Measurements from ENCODE around the gene SLMAP.
A peak's percentile ranks its signal among the peaks of the same experiment; 100 is the strongest.

SLMAP gene

GRCh38 chr3:57919987-57920386 is 163.9 kb downstream of the SLMAP start:
- in situ Hi-C loops (cut with MboI; ENCODE audit: low pct_unique_long_range_greater_than_20kb, low sequenced_read_pairs), result no loop called here
- DNase-seq, result peak; percentile 36

GRCh38 chr3:57923101-57923500 is 167.0 kb downstream of the SLMAP start:
- no peak for DNase-seq
- in situ Hi-C loops (cut with MboI; ENCODE audit: low pct_unique_long_range_greater_than_20kb, low sequenced_read_pairs), result no loop called here

GRCh38 chr3:57923752-57924151 is 167.6 kb downstream of the SLMAP start:
- in situ Hi-C loops (cut with MboI; ENCODE audit: low pct_unique_long_range_greater_than_20kb, low sequenced_read_pairs), result no loop called here

GRCh38 chr3:57927166-57927565 is 171.1 kb downstream of the SLMAP start:
- no peak for DNase-seq
- in situ Hi-C loops (cut with MboI; ENCODE audit: low pct_unique_long_range_greater_than_20kb, low sequenced_read_pairs), result no loop called here

More at GRCh38 chr3:57923752-57924151, 167.6 kb downstream of the SLMAP start:
- DNase-seq, result no peak

GRCh38 chr3:57927916-57928315 is 171.8 kb downstream of the SLMAP start:
- in situ Hi-C loops (cut with MboI; ENCODE audit: low pct_unique_long_range_greater_than_20kb, low sequenced_read_pairs), result no loop called here
- DNase-seq, result no peak

DNA sequence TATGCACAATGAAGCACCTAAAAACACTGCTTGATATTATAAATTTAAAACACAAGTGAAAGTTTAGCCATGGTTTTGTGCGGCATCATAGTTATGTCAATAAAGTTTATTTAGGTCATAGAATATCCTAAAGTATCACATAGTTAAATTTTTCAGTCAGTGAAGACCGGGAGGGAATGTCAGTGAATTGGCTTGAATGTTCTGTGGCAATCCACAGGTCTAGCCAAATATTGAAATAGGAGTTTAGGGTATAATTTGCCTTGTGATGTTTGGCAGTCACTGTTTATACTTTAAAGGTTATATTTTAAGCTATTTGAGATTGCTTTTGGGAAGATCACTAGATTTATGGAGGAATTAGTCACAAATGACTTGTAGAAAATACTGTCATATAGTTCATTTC is 172.4 kb downstream of the SLMAP start:
- DNase-seq, result no peak
- in situ Hi-C loops (cut with MboI; ENCODE audit: low pct_unique_long_range_greater_than_20kb, low sequenced_read_pairs), result no loop called here

DNA sequence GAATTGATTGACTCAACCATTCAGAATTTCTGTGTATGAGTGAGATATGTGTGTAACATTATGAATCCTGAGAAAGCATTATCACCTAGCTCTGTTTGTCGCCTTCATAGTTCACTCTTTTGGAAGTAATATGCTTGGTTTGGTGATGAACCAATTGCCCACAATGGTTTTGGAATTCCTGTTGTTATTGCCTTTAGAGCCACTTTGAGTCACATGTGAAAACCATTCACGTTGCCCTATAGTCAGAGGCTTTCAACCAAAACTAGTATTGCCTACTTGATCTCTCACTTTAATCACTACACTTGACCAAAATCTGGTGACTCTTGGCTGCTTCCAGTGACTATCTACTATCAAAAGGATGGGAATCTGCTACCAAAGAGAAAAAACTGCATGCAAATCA is 173.9 kb downstream of the SLMAP start:
- in situ Hi-C loops (cut with MboI; ENCODE audit: low pct_unique_long_range_greater_than_20kb, low sequenced_read_pairs), result no loop called here
- DNase-seq, result no peak

DNA sequence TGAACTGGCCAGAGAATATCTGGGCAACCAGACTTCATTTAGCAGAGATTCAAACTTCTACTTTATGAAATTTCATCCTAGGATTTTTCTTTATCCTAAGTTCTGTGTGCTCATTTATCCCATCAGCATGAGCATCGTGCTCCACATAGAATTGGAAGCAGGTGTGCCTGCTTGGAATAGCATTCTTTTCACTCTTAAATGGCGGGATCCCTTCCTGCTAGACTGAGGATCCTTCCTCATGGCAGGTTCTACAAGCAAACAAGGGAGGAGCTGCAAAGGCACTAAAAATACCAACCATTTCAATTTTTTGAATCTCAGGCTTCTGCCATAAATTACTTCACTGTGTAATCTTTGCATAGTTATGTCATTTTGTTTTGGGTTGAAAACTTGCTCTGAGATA is 177.5 kb downstream of the SLMAP start:
- no peak for DNase-seq
- in situ Hi-C loops (cut with MboI; ENCODE audit: low pct_unique_long_range_greater_than_20kb, low sequenced_read_pairs), result no loop called here

DNA sequence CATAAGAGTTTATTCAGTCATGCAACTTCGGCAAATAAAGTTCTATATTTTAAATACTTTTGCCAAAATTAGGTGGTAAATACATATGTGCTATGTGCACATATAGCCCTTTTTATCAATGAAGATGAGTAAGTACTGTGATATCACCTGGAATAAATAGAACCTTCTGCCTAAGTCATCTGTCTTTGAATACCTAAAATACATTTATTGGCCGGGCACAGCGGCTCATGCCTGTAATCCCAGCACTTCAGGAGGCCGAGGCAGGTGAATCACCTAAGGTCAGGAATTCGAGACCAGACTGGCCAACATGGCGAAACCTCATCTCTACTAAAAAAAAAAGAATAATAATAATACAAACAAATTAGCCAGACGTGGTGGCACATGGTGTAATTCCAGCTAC is 178.3 kb downstream of the SLMAP start:
- in situ Hi-C loops (cut with MboI; ENCODE audit: low pct_unique_long_range_greater_than_20kb, low sequenced_read_pairs), result no loop called here
- DNase-seq, result no peak

DNA sequence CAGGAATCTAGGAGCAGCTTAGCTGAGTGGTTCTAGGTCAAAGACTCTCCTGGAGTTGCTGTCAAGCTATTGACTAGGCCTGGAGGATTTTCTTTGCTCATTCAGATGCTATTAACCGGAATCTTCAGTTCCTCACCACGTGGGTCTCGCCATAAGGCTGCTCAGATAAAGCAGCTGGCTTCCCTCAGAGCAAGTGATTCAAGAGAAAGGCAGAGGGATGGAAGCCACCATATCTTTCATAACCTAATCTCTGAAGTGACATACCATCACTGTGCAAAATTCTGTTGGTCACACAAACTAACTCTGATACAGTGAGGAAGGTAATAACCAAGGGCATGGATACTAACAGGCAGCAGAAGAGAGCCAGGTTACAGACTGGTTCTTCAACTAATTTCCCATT is 179.4 kb downstream of the SLMAP start:
- in situ Hi-C loops (cut with MboI; ENCODE audit: low pct_unique_long_range_greater_than_20kb, low sequenced_read_pairs), result no loop called here
- DNase-seq, result no peak

DNA sequence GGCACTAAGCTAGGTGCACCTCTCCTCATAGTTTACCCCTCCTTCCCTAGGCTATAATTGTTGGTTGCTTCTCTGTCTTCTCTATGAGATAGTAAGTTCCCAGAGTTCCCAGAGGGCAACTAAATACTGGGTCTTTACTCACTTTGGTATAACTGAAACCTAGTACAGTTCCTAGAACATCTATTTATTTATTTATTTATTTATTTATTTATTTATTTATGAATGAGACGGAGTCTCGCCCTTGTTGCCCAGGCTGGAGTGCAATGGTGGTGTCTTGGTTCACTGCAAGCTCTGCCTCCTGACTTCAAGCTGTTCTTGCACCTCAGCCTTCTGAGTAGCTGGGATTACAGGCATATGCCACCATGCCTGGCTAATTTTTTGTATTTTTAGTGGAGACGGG is 181.0 kb downstream of the SLMAP start:
- in situ Hi-C loops (cut with MboI; ENCODE audit: low pct_unique_long_range_greater_than_20kb, low sequenced_read_pairs), result no loop called here
- DNase-seq, result no peak

DNA sequence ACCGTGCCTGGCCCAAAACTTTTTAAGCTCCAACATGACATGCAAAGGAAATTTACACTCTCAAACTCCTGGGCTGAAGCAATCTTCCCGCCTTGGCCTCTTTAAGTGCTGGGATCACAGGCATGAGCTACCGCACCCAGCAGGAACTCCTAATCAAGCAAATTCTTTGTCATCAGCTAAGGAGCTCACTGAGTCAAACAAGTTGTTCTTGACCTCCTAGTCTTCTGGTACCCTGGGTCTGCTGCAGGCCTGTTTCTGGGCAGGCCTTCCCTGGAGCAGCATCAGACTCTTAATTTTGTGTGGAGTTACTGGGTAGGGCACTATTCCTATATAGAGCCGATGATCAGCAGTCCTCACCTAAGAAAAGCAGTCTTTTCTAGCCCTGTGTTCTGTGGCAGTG is 183.7 kb downstream of the SLMAP start:
- no peak for DNase-seq
- in situ Hi-C loops (cut with MboI; ENCODE audit: low pct_unique_long_range_greater_than_20kb, low sequenced_read_pairs), result no loop called here

- no peak for DNase-seq
- in situ Hi-C loops (cut with MboI; ENCODE audit: low pct_unique_long_range_greater_than_20kb, low sequenced_read_pairs), result no loop called here
Observed at GRCh38 chr3:57942388-57942787, 186.3 kb downstream of the SLMAP start.

GRCh38 chr3:57942872-57943283 is 186.8 kb downstream of the SLMAP start:
- DNase-seq, result no peak
- in situ Hi-C loops (cut with MboI; ENCODE audit: low pct_unique_long_range_greater_than_20kb, low sequenced_read_pairs), result no loop called here

DNA sequence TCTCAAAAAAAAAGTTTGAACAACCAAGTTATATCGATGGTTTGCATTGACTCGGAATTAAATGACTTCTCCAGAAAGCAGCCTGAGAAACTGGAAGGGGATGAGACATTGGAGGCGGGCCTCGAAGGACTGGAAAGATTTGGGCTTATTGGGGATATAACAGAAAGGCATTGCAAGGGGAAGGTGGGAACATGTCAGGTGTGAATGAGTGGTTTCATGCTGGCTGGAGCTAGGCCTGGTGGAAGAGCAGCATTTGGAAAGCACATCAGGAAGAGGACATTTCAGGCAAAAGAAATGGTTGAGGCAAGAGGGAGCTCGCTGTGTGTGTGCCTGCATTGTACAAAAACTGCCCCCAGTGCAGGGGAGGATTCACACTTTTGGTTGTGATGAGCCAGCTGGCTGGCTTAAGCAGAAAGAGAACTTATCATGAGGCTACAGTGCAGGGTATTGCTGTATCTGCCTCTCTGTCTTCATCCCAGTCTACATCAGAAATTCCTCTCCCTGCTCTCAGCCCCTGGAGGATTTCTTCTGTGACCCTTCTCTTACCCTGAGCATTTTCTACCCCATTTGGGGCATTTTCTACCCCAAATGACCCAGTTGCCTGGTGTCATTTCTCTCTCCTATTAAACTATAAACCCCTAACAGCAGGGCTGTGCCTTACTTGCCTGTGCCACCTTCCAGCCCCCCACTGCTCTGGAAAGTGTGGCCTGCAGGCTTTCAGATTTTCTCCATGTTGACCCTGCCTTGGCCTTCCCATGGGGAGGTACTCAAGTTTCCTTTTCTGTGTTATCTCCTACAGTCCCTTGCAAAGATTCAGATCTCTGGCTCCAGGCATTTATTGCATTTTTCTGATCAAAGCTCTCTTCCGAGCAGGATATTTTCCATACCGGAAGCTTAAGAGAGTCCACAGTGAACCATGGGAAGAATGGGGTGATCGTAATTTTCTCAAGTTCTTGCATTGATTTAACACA is 187.7 kb downstream of the SLMAP start:
- DNase-seq, result no peak
- in situ Hi-C loops (cut with MboI; ENCODE audit: low pct_unique_long_range_greater_than_20kb, low sequenced_read_pairs), result no loop called here

GRCh38 chr3:57946970-57947381 is 190.9 kb downstream of the SLMAP start:
- in situ Hi-C loops (cut with MboI; ENCODE audit: low pct_unique_long_range_greater_than_20kb, low sequenced_read_pairs), result no loop called here
- DNase-seq, result no peak

DNA sequence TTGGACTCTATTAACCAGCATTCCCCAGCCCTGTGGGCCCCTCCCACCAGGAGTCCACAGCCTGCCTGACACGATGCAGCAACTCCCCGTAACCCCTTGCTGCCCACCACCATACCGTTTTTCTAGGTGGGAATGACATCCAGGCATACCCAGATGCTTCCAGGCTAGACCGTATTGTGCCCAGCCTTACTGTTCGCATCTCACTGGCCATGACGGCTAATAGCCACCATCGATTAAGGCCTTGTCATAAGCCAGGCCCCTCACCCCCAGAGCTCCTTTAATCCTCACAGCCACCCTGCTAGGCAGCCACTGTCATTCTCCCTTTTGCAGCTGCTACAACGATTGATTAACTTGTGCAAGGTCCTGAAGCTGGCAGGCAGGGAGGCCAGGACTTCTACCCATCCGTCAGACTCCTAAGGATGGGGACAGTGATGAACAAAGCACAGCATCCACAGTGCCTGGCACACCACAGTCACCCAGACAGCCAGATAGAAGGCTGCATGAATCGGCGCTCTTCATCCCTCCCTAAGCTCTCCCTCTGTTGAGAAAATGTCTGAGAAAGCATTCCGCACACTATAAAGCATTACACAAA is 192.1 kb downstream of the SLMAP start:
- in situ Hi-C loops (cut with MboI; ENCODE audit: low pct_unique_long_range_greater_than_20kb, low sequenced_read_pairs), result no loop called here
- no peak for DNase-seq

- no peak for DNase-seq
- in situ Hi-C loops (cut with MboI; ENCODE audit: low pct_unique_long_range_greater_than_20kb, low sequenced_read_pairs), result no loop called here
Observed at GRCh38 chr3:57948781-57949242, 192.7 kb downstream of the SLMAP start.

- no peak for DNase-seq
- in situ Hi-C loops (cut with MboI; ENCODE audit: low pct_unique_long_range_greater_than_20kb, low sequenced_read_pairs), result no loop called here
Observed at GRCh38 chr3:57949344-57949743, 193.2 kb downstream of the SLMAP start.

DNA sequence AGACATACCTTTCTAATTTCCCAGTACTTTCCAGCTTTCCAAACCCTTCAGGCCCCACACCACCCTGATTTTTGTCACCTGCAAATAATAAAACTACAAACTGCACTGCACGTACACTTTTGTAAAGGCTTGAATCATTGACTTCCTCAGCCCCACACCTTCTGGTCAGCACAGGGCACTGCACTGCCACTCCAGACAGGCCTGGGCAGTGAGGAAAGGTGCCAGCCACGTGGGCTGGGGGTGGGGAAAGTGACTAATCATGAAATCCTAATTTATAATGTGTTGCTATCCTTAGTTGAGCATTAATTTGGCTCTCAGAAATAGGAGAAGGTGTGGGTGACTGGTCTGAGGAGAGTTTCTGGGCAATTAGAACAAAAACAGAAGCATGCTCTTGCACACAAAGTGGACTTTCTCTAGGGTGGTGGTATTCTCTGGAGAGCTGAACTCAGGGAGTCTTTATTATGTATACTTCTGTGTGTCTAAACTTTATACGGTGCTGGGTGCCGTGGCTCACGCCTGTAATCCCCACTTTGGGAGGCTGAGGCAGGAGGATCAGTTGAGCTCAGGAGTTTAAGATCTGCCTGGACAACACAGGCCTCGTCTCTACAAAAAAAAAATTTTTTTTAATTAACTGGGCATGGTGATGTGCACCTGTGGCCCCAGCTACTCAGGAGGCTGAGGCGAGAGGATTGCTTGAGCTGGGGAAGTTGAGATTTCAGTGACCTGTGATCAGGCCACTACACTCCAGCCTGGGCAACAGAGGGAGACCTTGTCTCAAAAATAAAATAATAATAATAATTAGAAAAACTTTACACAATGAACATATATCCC is 193.9 kb downstream of the SLMAP start:
- DNase-seq, result no peak
- in situ Hi-C loops (cut with MboI; ENCODE audit: low pct_unique_long_range_greater_than_20kb, low sequenced_read_pairs), result no loop called here

Measured in KBM-7 (cell line).